ENCODE data around the gene SART1.

- TF ChIP-seq, protein P1, sequence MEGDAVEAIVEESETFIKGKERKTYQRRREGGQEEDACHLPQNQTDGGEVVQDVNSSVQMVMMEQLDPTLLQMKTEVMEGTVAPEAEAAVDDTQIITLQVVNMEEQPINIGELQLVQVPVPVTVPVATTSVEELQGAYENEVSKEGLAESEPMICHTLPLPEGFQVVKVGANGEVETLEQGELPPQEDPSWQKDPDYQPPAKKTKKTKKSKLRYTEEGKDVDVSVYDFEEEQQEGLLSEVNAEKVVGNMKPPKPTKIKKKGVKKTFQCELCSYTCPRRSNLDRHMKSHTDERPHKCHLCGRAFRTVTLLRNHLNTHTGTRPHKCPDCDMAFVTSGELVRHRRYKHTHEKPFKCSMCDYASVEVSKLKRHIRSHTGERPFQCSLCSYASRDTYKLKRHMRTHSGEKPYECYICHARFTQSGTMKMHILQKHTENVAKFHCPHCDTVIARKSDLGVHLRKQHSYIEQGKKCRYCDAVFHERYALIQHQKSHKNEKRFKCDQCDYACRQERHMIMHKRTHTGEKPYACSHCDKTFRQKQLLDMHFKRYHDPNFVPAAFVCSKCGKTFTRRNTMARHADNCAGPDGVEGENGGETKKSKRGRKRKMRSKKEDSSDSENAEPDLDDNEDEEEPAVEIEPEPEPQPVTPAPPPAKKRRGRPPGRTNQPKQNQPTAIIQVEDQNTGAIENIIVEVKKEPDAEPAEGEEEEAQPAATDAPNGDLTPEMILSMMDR (IDR thresholded peaks at IDR 0.05; ENCODE audit: insufficient read depth, low read depth, low read length): no peak
- no peak for TF ChIP-seq EZH2 (IDR thresholded peaks at IDR 0.05; ENCODE audit: insufficient read depth, low read length)
These were observed 19.7 kb upstream of the SART1 start for GRCh38 chr11:65941720-65942310.
